H1 (cell line): ENCODE measurements around the gene SCUBE2. TPM values are rescaled to one million over a fixed set of nuclear protein-coding genes. Genes with fewer than 3 reads are reported as not detected.

Experiments used
- CTCF ChIA-PET: fragments of 300-600 bp; sonication (Branson Sonifier 250); formaldehyde crosslinking; loops from one replicate; lab custom pipeline; 2021; ENCODE audit not compliant: partially characterized antibody; lab: Charles Lee
- POLR2A ChIA-PET: fragments of 300-600 bp; sonication (Branson Sonifier 250); formaldehyde crosslinking; loops from one replicate; lab custom pipeline; 2021; ENCODE audit warnings: inconsistent platforms; ENCODE audit not compliant: partially characterized antibody; lab: Charles Lee
- DNase-seq, 2 experiments: peaks; one replicate each; pipeline versions ENCODE4 v3.0.0 to v3.0.0-alpha.2; 2010 to 2022; ENCODE audit warnings: low spot score in 2 of 2, low read depth in 1 of 2, mixed read lengths in 1 of 2
- FAIRE-seq: peaks from 2 replicates; lab custom pipeline; 2011; peaks lifted over from hg19 to GRCh38; lab: Jason Lieb, UNC
- H2AFZ ChIP-seq: 2 replicates; pipeline ENCODE4 v1.8.1; 2012; ENCODE audit warnings: low read length, inconsistent platforms
- H2AK5ac ChIP-seq: 2 replicates; pipeline ENCODE4 v1.6.1; 2013; ENCODE audit warnings: low read depth, low read length
- H2BK120ac ChIP-seq: replicated peaks from 2 replicates; pipeline ENCODE3; 2013; ENCODE audit warnings: low read depth, low read length, inconsistent platforms
- H2BK12ac ChIP-seq: 2 replicates; pipeline ENCODE4 v1.6.1; 2013; ENCODE audit warnings: low read depth, low read length
- H2BK15ac ChIP-seq: 2 replicates; pipeline ENCODE4 v1.6.1; 2013; ENCODE audit warnings: low read length
- H2BK20ac ChIP-seq: 2 replicates; pipeline ENCODE4 v1.6.1; 2013; ENCODE audit warnings: low read length
- H2BK5ac ChIP-seq: 2 replicates; pipeline ENCODE4 v1.6.1; 2013; ENCODE audit warnings: low read depth, low read length
- H3K14ac ChIP-seq: 2 replicates; pipeline ENCODE4 v1.6.1; 2013; ENCODE audit warnings: inconsistent platforms; ENCODE audit not compliant: insufficient read length
- H3K18ac ChIP-seq: 2 replicates; pipeline ENCODE4 v1.6.1; 2013; ENCODE audit warnings: low read length; ENCODE audit errors: extremely low read depth
- H3K23ac ChIP-seq: 2 replicates; pipeline ENCODE4 v1.6.1; 2013; ENCODE audit warnings: inconsistent platforms; ENCODE audit not compliant: insufficient read length
- H3K23me2 ChIP-seq: 2 replicates; pipeline ENCODE4 v1.6.1; 2013; ENCODE audit warnings: low read depth, low read length
- H3K27ac ChIP-seq: 2 replicates; pipeline ENCODE4 v1.6.1; 2011; ENCODE audit warnings: low read depth, low read length, inconsistent platforms
- H3K27me3 ChIP-seq, 4 experiments: replicated peaks in 1 of 4; 1 replicate in 1 of 4; 2 replicates in 3 of 4; pipeline versions ENCODE4 v1.6.1 to v1.8.1; 2011 to 2013; ENCODE audit warnings: low read length in 3 of 4, mild to moderate bottlenecking in 3 of 4, inconsistent platforms in 2 of 4, mixed read lengths in 2 of 4, moderate library complexity in 1 of 4; ENCODE audit not compliant: control insufficient read depth in 3 of 4, insufficient read depth in 3 of 4; ENCODE audit errors: extremely low read depth in 1 of 4
- H3K36me3 ChIP-seq, 4 experiments: 2 replicates each; pipeline versions ENCODE4 v1.6.1 to v1.8.1; 2011 to 2013; ENCODE audit warnings: mild to moderate bottlenecking in 4 of 4, low read length in 3 of 4, moderate library complexity in 2 of 4, control low read depth in 1 of 4, inconsistent platforms in 1 of 4; ENCODE audit not compliant: insufficient read depth in 4 of 4, control insufficient read depth in 2 of 4
- H3K4ac ChIP-seq: replicated peaks from 2 replicates; pipeline ENCODE3; 2013; ENCODE audit warnings: low read length, low read depth, mixed read lengths, inconsistent platforms; ENCODE audit not compliant: insufficient read length
- H3K4me1 ChIP-seq, 4 experiments: replicated peaks in 1 of 4; 1 replicate in 1 of 4; 2 replicates in 3 of 4; pipeline versions ENCODE4 v1.6.1 to v1.8.1; 2011 to 2013; ENCODE audit warnings: low read length in 3 of 4, inconsistent platforms in 2 of 4, mixed read lengths in 1 of 4; ENCODE audit not compliant: insufficient read depth in 4 of 4, control insufficient read depth in 3 of 4
- H3K4me2 ChIP-seq, 2 experiments: 2 replicates each; pipeline versions ENCODE4 v1.6.1 to v1.8.1; 2011 to 2013; ENCODE audit warnings: low read depth in 2 of 2, low read length in 2 of 2, control low read depth in 1 of 2, inconsistent platforms in 1 of 2, mild to moderate bottlenecking in 1 of 2; ENCODE audit not compliant: insufficient read depth in 1 of 2
- H3K4me3 ChIP-seq, 4 experiments: fragments of 200-600, 300-600 bp in 1 of 4; sonication (generic), shearing (Covaris generic), sonication (Bioruptor Twin) in 1 of 4; 2 replicates each; pipeline versions ENCODE4 v1.5.1 to v1.8.1; 2011 to 2016; ENCODE audit warnings: low read length in 4 of 4, low read depth in 3 of 4, control low read depth in 2 of 4, inconsistent platforms in 2 of 4, mild to moderate bottlenecking in 2 of 4, mixed read lengths in 1 of 4, moderate library complexity in 1 of 4; ENCODE audit not compliant: insufficient read depth in 2 of 4; ENCODE audit errors: extremely low read depth in 1 of 4
- H3K56ac ChIP-seq: replicated peaks from 2 replicates; pipeline ENCODE3; 2013; ENCODE audit warnings: low read depth, mild to moderate bottlenecking, mixed read lengths, low read length, inconsistent platforms; ENCODE audit not compliant: insufficient read length
- H3K79me1 ChIP-seq: 2 replicates; pipeline ENCODE4 v1.6.1; 2013; ENCODE audit warnings: low read depth, low read length, control low read depth
- H3K79me2 ChIP-seq, 2 experiments: 2 replicates each; pipeline versions ENCODE4 v1.6.1 to v1.8.1; 2012 to 2013; ENCODE audit warnings: low read length in 2 of 2, mild to moderate bottlenecking in 2 of 2, inconsistent platforms in 1 of 2; ENCODE audit not compliant: insufficient read depth in 2 of 2, control insufficient read depth in 1 of 2
- H3K9ac ChIP-seq, 4 experiments: replicated peaks in 1 of 4; 1 replicate in 1 of 4; 2 replicates in 3 of 4; pipeline versions ENCODE4 v1.6.1 to v1.8.1; 2011 to 2013; ENCODE audit warnings: low read depth in 3 of 4, low read length in 3 of 4, control low read depth in 2 of 4, mild to moderate bottlenecking in 2 of 4, moderate library complexity in 2 of 4, inconsistent platforms in 1 of 4; ENCODE audit errors: extremely low read depth in 1 of 4
- H3K9me3 ChIP-seq, 2 experiments: 2 replicates each; pipeline versions ENCODE4 v1.6.1 to v1.8.1; 2012 to 2013; ENCODE audit warnings: mild to moderate bottlenecking in 2 of 2, moderate library complexity in 2 of 2, control low read depth in 1 of 2, inconsistent platforms in 1 of 2, low read depth in 1 of 2, low read length in 1 of 2, mixed read lengths in 1 of 2; ENCODE audit not compliant: insufficient read depth in 2 of 2
- H4K20me1 ChIP-seq, 2 experiments: replicated peaks in 1 of 2; 2 replicates each; pipeline versions ENCODE3 to v1.8.1; 2011 to 2013; ENCODE audit warnings: inconsistent platforms in 2 of 2, low read length in 2 of 2, mild to moderate bottlenecking in 1 of 2; ENCODE audit not compliant: insufficient read depth in 2 of 2, control insufficient read depth in 1 of 2
- H4K5ac ChIP-seq: 2 replicates; pipeline ENCODE4 v1.6.1; 2013; ENCODE audit warnings: low read length, low read depth, mixed read lengths, inconsistent platforms; ENCODE audit not compliant: insufficient read length
- H4K8ac ChIP-seq: 2 replicates; pipeline ENCODE4 v1.8.0; 2013; ENCODE audit warnings: mild to moderate bottlenecking, moderate library complexity, low read length, inconsistent platforms; ENCODE audit not compliant: insufficient read depth; ENCODE audit errors: extremely low read depth
- H4K91ac ChIP-seq: replicated peaks from 2 replicates; pipeline ENCODE3; 2013; ENCODE audit warnings: low read length, mixed read lengths, inconsistent platforms; ENCODE audit not compliant: insufficient read length
- CEBPB ChIP-seq: IDR thresholded peaks from 2 replicates; pipeline ENCODE4 v1.6.1; 2012; ENCODE audit warnings: low read depth, low read length
- EP300 ChIP-seq, 2 experiments: IDR thresholded peaks; 1 replicate in 1 of 2; 2 replicates in 1 of 2; pipeline ENCODE4 v1.6.1; 2011 to 2012; ENCODE audit warnings: low read depth in 2 of 2, low read length in 2 of 2, mild to moderate bottlenecking in 2 of 2, borderline replicate concordance in 1 of 2, inconsistent platforms in 1 of 2, moderate library complexity in 1 of 2
- WGBS, 2 experiments: shearing (Covaris generic) in 1 of 2; methylation state at CpG; one replicate each; pipeline versions ENCODE4 v1.1.6 to v1.1.7; 2013 to 2015; ENCODE audit warnings: low lambda C conversion rate in 2 of 2, mixed read lengths in 2 of 2, inconsistent platforms in 1 of 2, low coverage in 1 of 2, missing lambda C conversion rate in 1 of 2; ENCODE audit not compliant: insufficient replicate concordance in 2 of 2, insufficient coverage in 1 of 2, insufficient read length in 1 of 2; ENCODE audit errors: extremely low coverage in 1 of 2, missing lambda C conversion rate in 1 of 2; 5-methylcytosine and 5-hydroxymethylcytosine counted together
- polyA plus RNA-seq, 7 experiments: library from polyadenylated mRNA; depleted of rRNA in 3 of 7; stranded (reverse) in 5 of 7; unstranded in 2 of 7; fragments of >200 nt in 5 of 7; fragments of 200-250 nt in 2 of 7; gene quantifications; 1 replicate in 5 of 7; 2 replicates in 1 of 7; 4 replicates in 1 of 7; pipeline versions ENCODE4 v1.2.1 to v1.2.3, GENCODE V29; 2011 to 2013; ENCODE audit warnings: missing spikeins in 2 of 7, mixed read lengths in 2 of 7
- total RNA-seq: library from RNA; stranded (reverse); fragmentation: NEBNext Ultra II Directional; extraction: Animal tissue kit (Norgen Biotek cat#: 25700); gene quantifications from 2 replicates; pipeline ENCODE4 v1.2.1, GENCODE V29; 2021

The SCUBE2 gene
- total and polyA plus RNA-seq, 2 of the 8 experiments (the other 6 are each of a cell fraction or from before 2014, with no cell fraction given), result 0.29 to 1.2 TPM

- Histone ChIP-seq H4K5ac (no peak overlapping the region), H4K8ac (no peak overlapping the region), H3K27me3 (peaks cover 15 to 40% (median 35%) of the 10 kb centered on the region in 4 experiments), H3K4me1 (peaks cover 0 to 4% (median 3%) of the 10 kb centered on the region in 4 experiments; a peak in 6 of 7 replicates), H3K14ac (no peak overlapping the region), H3K4me2 (no peak overlapping the region), H3K4ac (no peak overlapping the region), H3K56ac (no peak overlapping the region), H3K27ac (no peak overlapping the region), H3K36me3 (no peaks in the 10 kb centered on the region), H3K23ac (no peak overlapping the region), H3K9ac (no peak overlapping the region), H3K9me3 (no peaks in the 10 kb centered on the region), H3K4me3 (no peak overlapping the region), H3K79me2 (no peaks in the 10 kb centered on the region), H2BK20ac (no peak overlapping the region), H2BK15ac (no peak overlapping the region), H2BK5ac (no peak overlapping the region), H2BK120ac (no peak overlapping the region), H3K23me2 (peaks cover 10% of the 10 kb centered on the region; the same call in 1 of the 2 replicates), H2AK5ac (no peak overlapping the region), H4K20me1 (peaks cover 0 to 2% of the 10 kb centered on the region in 2 experiments), H2AFZ (no peak overlapping the region), H2BK12ac (no peak overlapping the region), H3K79me1 (no peaks in the 10 kb centered on the region), H4K91ac (no peak overlapping the region), H3K18ac (no peak overlapping the region)
- 76% methylated on average over 3 of the region's 3 CpGs; no CpG with 5 or more reads in 1 of the 2 experiments for WGBS, 2 experiments
- DNase-seq (no peak), FAIRE-seq (peak; percentile 7)
- CTCF ChIA-PET, result interaction anchor here (1.1 to 3.8 kb wide), 4 partner anchors 7 to 122 kb away, joined by 3 to 26 read pairs (median 3); no protein-coding TSS in a partner anchor
- POLR2A ChIA-PET, result no interaction called here
- TF ChIP-seq EP300 (IDR thresholded peaks at IDR 0.05; ENCODE audit: borderline replicate concordance in 1 of 2, low read depth in 2 of 2, low read length in 2 of 2) (no peak), CEBPB (no peak)
Measured at GRCh38 chr11:9008011-9008550, 83.3 kb downstream of the SCUBE2 start.
